Measurements from ENCODE around the gene NAMPT.

The NAMPT gene

GRCh38 chr7:106289848-106290247 is 5.1 kb upstream of the NAMPT start:
- Histone ChIP-seq H3K4me1 (ENCODE audit: insufficient read depth, low read length, poor library complexity, severe bottlenecking) (peaks cover 8% of the 10 kb centered on the region), H3K79me2 (ENCODE audit: insufficient read depth, low read length) (no peaks in the 10 kb centered on the region), H3K9me2 (replicated peaks; ENCODE audit: low read depth, low read length) (no peaks in the 10 kb centered on the region), H3K9me3 (ENCODE audit: insufficient read depth, low read depth, low read length) (no peaks in the 10 kb centered on the region), H3K9ac (ENCODE audit: low read depth, low read length, poor library complexity, severe bottlenecking) (no peak overlapping the region), H3K4me2 (ENCODE audit: low read depth, low read length, poor library complexity, severe bottlenecking) (no peak overlapping the region), H3K27me3 (ENCODE audit: insufficient read depth, low read length, poor library complexity, severe bottlenecking) (peaks cover 16% of the 10 kb centered on the region), H3K36me3 (ENCODE audit: insufficient read depth, low read length) (no peaks in the 10 kb centered on the region), H3K4me3 (ENCODE audit: low read length, poor library complexity, severe bottlenecking) (no peak overlapping the region), H2AFZ (ENCODE audit: low read length) (no peak overlapping the region), H4K20me1 (ENCODE audit: insufficient read depth, low read length, poor library complexity, severe bottlenecking) (no peaks in the 10 kb centered on the region), H3F3A (ENCODE audit: low read depth) (no peaks in the 10 kb centered on the region)
- TF ChIP-seq CTCF (conservative IDR thresholded peaks at IDR 0.05; ENCODE audit: low read length), result no peak
- TF ChIP-seq EZH2phosphoT487 (IDR thresholded peaks at IDR 0.05; ENCODE audit: borderline replicate concordance), result no peak

- Histone ChIP-seq H3K9me2 (replicated peaks; ENCODE audit: low read depth, low read length) (no peaks in the 10 kb centered on the region), H3K36me3 (ENCODE audit: insufficient read depth, low read length) (no peaks in the 10 kb centered on the region), H3K79me2 (ENCODE audit: insufficient read depth, low read length) (peaks cover 9% of the 10 kb centered on the region), H3K9me3 (ENCODE audit: insufficient read depth, low read depth, low read length) (no peaks in the 10 kb centered on the region), H3K4me2 (ENCODE audit: low read depth, low read length, poor library complexity, severe bottlenecking) (no peak overlapping the region), H3K27me3 (ENCODE audit: insufficient read depth, low read length, poor library complexity, severe bottlenecking) (peaks cover 16% of the 10 kb centered on the region), H3K9ac (ENCODE audit: low read depth, low read length, poor library complexity, severe bottlenecking) (no peak overlapping the region), H3K4me3 (ENCODE audit: low read length, poor library complexity, severe bottlenecking) (no peak overlapping the region), H3F3A (ENCODE audit: low read depth) (no peaks in the 10 kb centered on the region), H2AFZ (ENCODE audit: low read length) (no peak overlapping the region), H4K20me1 (ENCODE audit: insufficient read depth, low read length, poor library complexity, severe bottlenecking) (peaks cover 8% of the 10 kb centered on the region), H3K4me1 (ENCODE audit: insufficient read depth, low read length, poor library complexity, severe bottlenecking) (peaks cover 15% of the 10 kb centered on the region)
- TF ChIP-seq CTCF (conservative IDR thresholded peaks at IDR 0.05; ENCODE audit: low read length) (no peak), EZH2phosphoT487 (IDR thresholded peaks at IDR 0.05; ENCODE audit: borderline replicate concordance) (no peak)
These were observed 3.5 kb upstream of the NAMPT start for GRCh38 chr7:106288263-106288662.

- TF ChIP-seq CTCF (conservative IDR thresholded peaks at IDR 0.05; ENCODE audit: low read length), result no peak
- no peak for TF ChIP-seq EZH2phosphoT487 (IDR thresholded peaks at IDR 0.05; ENCODE audit: borderline replicate concordance)
- no peaks in the 10 kb centered on the region for H3K9me2 ChIP-seq (replicated peaks; ENCODE audit: low read depth, low read length)
- H3K36me3 ChIP-seq (ENCODE audit: insufficient read depth, low read length), result no peaks in the 10 kb centered on the region
- H3K4me1 ChIP-seq (ENCODE audit: insufficient read depth, low read length, poor library complexity, severe bottlenecking), result peaks cover 20% of the 10 kb centered on the region
- H3F3A ChIP-seq (ENCODE audit: low read depth), result no peaks in the 10 kb centered on the region
- H3K27me3 ChIP-seq (ENCODE audit: insufficient read depth, low read length, poor library complexity, severe bottlenecking), result peaks cover 16% of the 10 kb centered on the region
- H3K4me2 ChIP-seq (ENCODE audit: low read depth, low read length, poor library complexity, severe bottlenecking), result no peak overlapping the region
- no peak overlapping the region for H3K9ac ChIP-seq (ENCODE audit: low read depth, low read length, poor library complexity, severe bottlenecking)
- peaks cover 13% of the 10 kb centered on the region for H4K20me1 ChIP-seq (ENCODE audit: insufficient read depth, low read length, poor library complexity, severe bottlenecking)
- no peak overlapping the region for H2AFZ ChIP-seq (ENCODE audit: low read length)
- H3K79me2 ChIP-seq (ENCODE audit: insufficient read depth, low read length), result peaks cover 14% of the 10 kb centered on the region
- H3K9me3 ChIP-seq (ENCODE audit: insufficient read depth, low read depth, low read length), result no peaks in the 10 kb centered on the region
- no peak overlapping the region for H3K4me3 ChIP-seq (ENCODE audit: low read length, poor library complexity, severe bottlenecking)
These were observed 3.0 kb upstream of the NAMPT start for GRCh38 chr7:106287786-106288185.
